Stimulated activated CD4-positive, alpha-beta T cell treated with anti-CD3 and anti-CD28 coated beads, Interleukin-12 subunit alpha, Interleukin-12 subunit beta, amount 100 ng/mL, for 24 hours (primary cell): ENCODE measurements around the gene BRINP1.

Source experiments
- DNase-seq, 2 experiments: peaks; one replicate each; pipeline ENCODE4 v3.0.0-alpha.2; 2020; ENCODE audit warnings: low read depth in 2 of 2

Gene BRINP1

DNA sequence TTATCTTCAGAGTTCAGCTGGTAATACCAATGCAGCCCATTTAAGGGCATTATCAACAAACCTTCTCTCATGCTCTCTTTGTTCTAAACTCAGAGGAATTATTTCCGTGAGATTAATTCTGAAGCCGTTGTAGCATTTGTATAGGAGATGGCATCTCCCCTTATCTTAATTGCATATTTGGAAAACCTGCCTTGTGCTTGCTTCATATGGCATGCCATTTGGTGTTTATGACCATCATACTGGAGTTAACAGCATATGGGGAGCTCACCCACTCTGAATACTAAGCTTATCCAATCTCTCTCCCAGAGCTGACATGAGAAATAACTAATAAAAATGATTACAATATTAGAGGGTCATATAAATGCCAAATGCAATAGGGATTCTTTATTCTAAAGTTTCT is 243.2 kb downstream of the BRINP1 start:
- DNase-seq: no peak

DNA sequence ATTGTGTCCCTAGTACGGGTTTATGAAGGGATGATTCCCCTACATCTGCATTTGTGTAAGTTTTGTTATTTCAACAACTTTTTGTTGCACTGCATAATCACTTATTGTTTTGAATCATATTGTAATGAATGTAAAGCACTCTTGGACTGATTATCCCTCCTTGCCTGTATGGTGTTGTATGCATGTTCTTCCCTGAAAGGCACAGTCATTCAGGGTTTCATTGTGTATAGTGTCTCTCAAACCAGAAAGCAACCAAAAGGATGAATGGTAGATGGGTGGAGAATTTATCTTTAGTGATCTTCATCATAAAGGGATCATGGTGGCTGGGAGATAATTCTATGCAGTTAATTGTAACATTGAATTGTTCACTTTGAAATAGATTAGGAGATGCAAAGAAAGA is 247.3 kb downstream of the BRINP1 start:
- DNase-seq: no peak

DNA sequence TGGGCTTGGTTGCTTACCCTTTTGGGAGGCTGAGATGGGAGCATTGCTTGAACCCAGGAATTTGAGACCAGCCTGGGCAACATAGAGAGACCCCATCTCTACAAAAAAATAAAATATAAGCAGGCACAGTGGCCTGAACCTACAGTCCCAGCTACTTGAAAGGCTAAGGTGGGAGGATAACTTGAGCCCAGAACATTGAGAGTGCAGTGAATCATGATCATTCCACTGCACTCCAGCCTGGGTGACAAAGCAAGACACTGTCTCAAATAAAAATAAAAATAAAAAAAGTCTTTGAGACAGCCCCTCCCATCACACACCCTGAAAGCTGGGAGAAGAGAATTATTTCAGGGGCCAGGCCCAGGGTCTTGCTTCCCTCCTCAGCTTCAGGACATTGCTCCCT is 251.8 kb downstream of the BRINP1 start:
- DNase-seq: no peak
